GM19455 (cell line): Measurements from ENCODE around the gene CSKMT.
A peak's percentile ranks its signal among the peaks of the same experiment; 100 is the strongest.
"Not testable (repeated sequence)": the region's sequence is repeated elsewhere in the genome, so short reads cannot be mapped to it uniquely, and the experiment has no call there.

Experiments
- ATAC-seq: cut with Tn5 transposase; IDR thresholded peaks from one replicate; pipeline ENCODE4 v1.9.1; 2021; ENCODE audit not compliant: unreplicated experiment

Gene CSKMT

GRCh38 chr11:62665075-62665598 lies at the start of gene CSKMT, which contains the start of gene C11orf98:
CSKMT (plus strand) TSS chr11:62665312; CDS start chr11:62665880, 568 bp downstream.
C11orf98 (minus strand) TSS chr11:62665210; CDS start chr11:62665169, 41 bp downstream.
- peak; percentile 81 for ATAC-seq

- ATAC-seq, result no peak
Observed at GRCh38 chr11:62615521-62615920, 49.6 kb upstream of the CSKMT start.

GRCh38 chr11:62616957-62617356 lies 48.2 kb upstream of the CSKMT start:
- not testable (repeated sequence) for ATAC-seq

- no peak for ATAC-seq
Observed at GRCh38 chr11:62621027-62621566, 44.0 kb upstream of the CSKMT start.

GRCh38 chr11:62621567-62622470 lies 43.3 kb upstream of the CSKMT start, which contains the start of gene B3GAT3:
B3GAT3 (minus strand) TSS chr11:62621986; CDS start chr11:62621947, 39 bp downstream.
- ATAC-seq, result peak; percentile 91

- no peak for ATAC-seq
Observed at GRCh38 chr11:62622476-62623089, 42.5 kb upstream of the CSKMT start.

- no peak for ATAC-seq
Observed at GRCh38 chr11:62627713-62628112, 37.4 kb upstream of the CSKMT start.

GRCh38 chr11:62632492-62632891 lies 32.6 kb upstream of the CSKMT start:
- no peak for ATAC-seq

GRCh38 chr11:62644220-62644619 lies 20.9 kb upstream of the CSKMT start:
- ATAC-seq, result no peak

GRCh38 chr11:62645671-62645945 lies 19.5 kb upstream of the CSKMT start:
- no peak for ATAC-seq

- ATAC-seq, result peak; percentile 91
Observed at GRCh38 chr11:62645946-62646824, 18.9 kb upstream of the CSKMT start, which contains the start of gene GANAB. GANAB (minus strand) TSS chr11:62646613; CDS start chr11:62646599, 14 bp downstream.

- no peak for ATAC-seq
Observed at GRCh38 chr11:62646825-62647608, 18.1 kb upstream of the CSKMT start.

GRCh38 chr11:62647609-62648005 lies 17.5 kb upstream of the CSKMT start:
- no peak for ATAC-seq

- ATAC-seq, result no peak
Observed at GRCh38 chr11:62648185-62648966, 16.7 kb upstream of the CSKMT start.

- ATAC-seq, result no peak
Observed at GRCh38 chr11:62648967-62649364, 16.1 kb upstream of the CSKMT start.

GRCh38 chr11:62649486-62649885 lies 15.6 kb upstream of the CSKMT start:
- no peak for ATAC-seq

GRCh38 chr11:62650283-62650682 lies 14.8 kb upstream of the CSKMT start:
- ATAC-seq, result not testable (repeated sequence)

GRCh38 chr11:62652161-62653006 lies 12.7 kb upstream of the CSKMT start:
- no peak for ATAC-seq
